RWPE2 (cell line): ENCODE data around the gene POLD3.

Experiments used
- ATAC-seq: fragments of 200-7000 bp; cut with Tn5 transposase; 3 replicates; pipeline ENCODE4 v1.9.1; 2021; ENCODE audit warnings: low read depth
- DNase-seq: peaks from one replicate; pipeline ENCODE4 v3.0.0-alpha.2; 2020; ENCODE audit warnings: low spot score
- H3K27ac ChIP-seq: fragments of 450-650 bp; 2 replicates; pipeline ENCODE4 v1.5.1; 2017; ENCODE audit warnings: mild to moderate bottlenecking; ENCODE audit not compliant: poor library complexity, severe bottlenecking
- H3K27me3 ChIP-seq: fragments of 250-450 bp; sonication (Bioruptor Pico); 2 replicates; pipeline ENCODE4 v1.5.1; 2021; ENCODE audit warnings: mild to moderate bottlenecking, moderate library complexity; ENCODE audit not compliant: insufficient read depth, poor library complexity, severe bottlenecking
- H3K36me3 ChIP-seq: fragments of 250-450 bp; sonication (Bioruptor Pico); 2 replicates; pipeline ENCODE4 v1.5.1; 2020; ENCODE audit warnings: low read depth, mild to moderate bottlenecking, moderate library complexity
- H3K4me1 ChIP-seq: fragments of 250-450 bp; sonication (Bioruptor Pico); 2 replicates; pipeline ENCODE4 v1.5.1; 2021; ENCODE audit warnings: mild to moderate bottlenecking, moderate library complexity; ENCODE audit not compliant: insufficient read depth, poor library complexity, severe bottlenecking
- H3K4me3 ChIP-seq: fragments of 250-450 bp; sonication (Bioruptor Pico); 2 replicates; pipeline ENCODE4 v1.5.1; 2021; ENCODE audit warnings: mild to moderate bottlenecking, moderate library complexity; ENCODE audit not compliant: severe bottlenecking
- H3K9me3 ChIP-seq: fragments of 250-450 bp; sonication (Bioruptor Pico); 2 replicates; pipeline ENCODE4 v1.5.1; 2021; ENCODE audit warnings: mild to moderate bottlenecking, moderate library complexity; ENCODE audit not compliant: severe bottlenecking
- TF ChIP-seq, protein P1 (sequence below): fragments of 450-650 bp; IDR thresholded peaks from one replicate; pipeline ENCODE4 v1.5.1; 2017; ENCODE audit warnings: mild to moderate bottlenecking, moderate library complexity; ENCODE audit not compliant: poor library complexity, severe bottlenecking

POLD3 gene

DNA sequence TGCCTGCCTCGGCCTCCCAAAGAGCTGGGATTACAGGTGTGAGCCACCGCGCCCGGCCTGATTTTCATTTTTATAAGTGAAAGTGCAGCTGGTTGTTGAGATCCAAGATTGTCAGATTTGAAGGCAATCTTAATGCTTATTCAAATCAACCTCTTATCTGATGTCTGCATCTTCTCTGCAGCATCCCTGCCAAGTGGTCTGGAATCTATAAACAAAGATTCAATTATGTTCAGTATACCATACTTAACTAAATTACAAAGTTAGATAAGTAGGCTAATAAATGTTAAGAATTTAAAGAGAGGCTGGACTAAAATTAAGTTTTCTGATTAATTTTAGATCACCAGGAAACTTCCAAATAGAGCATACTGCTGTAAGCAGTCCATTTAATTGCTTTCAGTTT lies 53.8 kb downstream of the POLD3 start:
- H3K4me3 ChIP-seq: no peak overlapping the region
- no peaks in the 10 kb centered on the region for H3K27me3 ChIP-seq
- ATAC-seq: no peak
- peaks cover 36% of the 10 kb centered on the region for H3K36me3 ChIP-seq
- no peak for DNase-seq
- H3K27ac ChIP-seq: no peak overlapping the region
- TF ChIP-seq, protein P1, sequence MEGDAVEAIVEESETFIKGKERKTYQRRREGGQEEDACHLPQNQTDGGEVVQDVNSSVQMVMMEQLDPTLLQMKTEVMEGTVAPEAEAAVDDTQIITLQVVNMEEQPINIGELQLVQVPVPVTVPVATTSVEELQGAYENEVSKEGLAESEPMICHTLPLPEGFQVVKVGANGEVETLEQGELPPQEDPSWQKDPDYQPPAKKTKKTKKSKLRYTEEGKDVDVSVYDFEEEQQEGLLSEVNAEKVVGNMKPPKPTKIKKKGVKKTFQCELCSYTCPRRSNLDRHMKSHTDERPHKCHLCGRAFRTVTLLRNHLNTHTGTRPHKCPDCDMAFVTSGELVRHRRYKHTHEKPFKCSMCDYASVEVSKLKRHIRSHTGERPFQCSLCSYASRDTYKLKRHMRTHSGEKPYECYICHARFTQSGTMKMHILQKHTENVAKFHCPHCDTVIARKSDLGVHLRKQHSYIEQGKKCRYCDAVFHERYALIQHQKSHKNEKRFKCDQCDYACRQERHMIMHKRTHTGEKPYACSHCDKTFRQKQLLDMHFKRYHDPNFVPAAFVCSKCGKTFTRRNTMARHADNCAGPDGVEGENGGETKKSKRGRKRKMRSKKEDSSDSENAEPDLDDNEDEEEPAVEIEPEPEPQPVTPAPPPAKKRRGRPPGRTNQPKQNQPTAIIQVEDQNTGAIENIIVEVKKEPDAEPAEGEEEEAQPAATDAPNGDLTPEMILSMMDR: no peak
- no peaks in the 10 kb centered on the region for H3K4me1 ChIP-seq
- H3K9me3 ChIP-seq: no peaks in the 10 kb centered on the region

- Histone ChIP-seq H3K27ac (no peak overlapping the region), H3K27me3 (no peaks in the 10 kb centered on the region), H3K9me3 (no peaks in the 10 kb centered on the region), H3K36me3 (peaks cover 31% of the 10 kb centered on the region), H3K4me3 (no peak overlapping the region), H3K4me1 (no peaks in the 10 kb centered on the region)
- TF ChIP-seq, protein P1: no peak
- ATAC-seq (no peak), DNase-seq (no peak)
Observed at GRCh38 chr11:74646954-74647353, 54.6 kb downstream of the POLD3 start.

DNA sequence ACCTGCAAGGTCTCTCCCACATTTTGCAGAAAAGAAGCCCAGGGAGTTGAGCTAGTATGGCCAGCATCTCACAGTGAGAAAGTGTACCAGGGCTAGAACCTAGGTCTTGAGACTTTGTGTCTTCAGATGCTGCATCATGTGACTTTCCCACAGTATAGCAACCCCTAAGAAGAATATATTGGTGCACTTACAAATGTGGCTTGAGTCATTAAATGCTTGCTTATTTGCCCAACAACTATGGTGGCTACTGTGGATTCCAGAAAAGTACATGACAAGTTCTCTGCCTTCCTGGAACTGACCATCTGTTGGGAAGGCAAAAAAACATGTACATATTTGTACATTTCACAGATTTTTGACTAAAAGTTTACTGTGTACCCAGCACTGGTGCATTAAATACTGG lies 55.0 kb downstream of the POLD3 start:
- TF ChIP-seq, protein P1: no peak
- H3K4me1 ChIP-seq: no peaks in the 10 kb centered on the region
- DNase-seq: no peak
- no peak for ATAC-seq
- peaks cover 30% of the 10 kb centered on the region for H3K36me3 ChIP-seq
- no peak overlapping the region for H3K27ac ChIP-seq
- H3K27me3 ChIP-seq: no peaks in the 10 kb centered on the region
- no peak overlapping the region for H3K4me3 ChIP-seq
- no peaks in the 10 kb centered on the region for H3K9me3 ChIP-seq

DNA sequence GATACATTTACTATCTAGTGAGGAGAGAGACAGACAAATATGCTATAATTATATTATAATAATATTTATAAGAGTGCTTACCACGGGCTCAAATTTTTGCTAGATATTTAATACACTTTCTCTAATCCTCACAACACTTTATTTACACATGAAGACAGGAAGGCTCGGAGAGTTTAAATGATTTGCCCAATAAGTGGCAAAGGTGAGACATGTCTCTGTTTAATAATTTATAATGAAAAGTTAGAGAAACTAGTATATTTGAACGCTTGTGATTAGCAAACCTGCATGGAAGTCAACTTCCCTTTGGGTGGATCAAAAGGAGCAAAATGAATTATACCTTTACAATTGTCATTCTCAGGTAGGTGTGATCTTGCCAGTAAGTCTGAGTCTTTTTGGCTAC lies 55.4 kb downstream of the POLD3 start:
- Histone ChIP-seq H3K36me3 (peaks cover 29% of the 10 kb centered on the region), H3K4me1 (no peaks in the 10 kb centered on the region), H3K27ac (no peak overlapping the region), H3K27me3 (no peaks in the 10 kb centered on the region), H3K9me3 (no peaks in the 10 kb centered on the region), H3K4me3 (no peak overlapping the region)
- TF ChIP-seq, protein P1: no peak
- no peak for ATAC-seq
- no peak for DNase-seq

- TF ChIP-seq, protein P1: no peak
- no peak for DNase-seq
- Histone ChIP-seq H3K9me3 (no peaks in the 10 kb centered on the region), H3K4me1 (no peaks in the 10 kb centered on the region), H3K27ac (no peak overlapping the region), H3K27me3 (no peaks in the 10 kb centered on the region), H3K36me3 (peaks cover 30% of the 10 kb centered on the region; the same call in 1 of the 2 replicates), H3K4me3 (no peak overlapping the region)
- no peak for ATAC-seq
Observed at GRCh38 chr11:74648894-74649293, 56.5 kb downstream of the POLD3 start.
